ENCODE measurements around the gene FRMD4A. TPM values are rescaled to one million over a fixed set of nuclear protein-coding genes. Genes with fewer than 3 reads are reported as not detected.

The FRMD4A gene
- total RNA-seq, 4 donors from 2014 or later, result 5.6 to 34.1 (median 19.4) TPM

DNA sequence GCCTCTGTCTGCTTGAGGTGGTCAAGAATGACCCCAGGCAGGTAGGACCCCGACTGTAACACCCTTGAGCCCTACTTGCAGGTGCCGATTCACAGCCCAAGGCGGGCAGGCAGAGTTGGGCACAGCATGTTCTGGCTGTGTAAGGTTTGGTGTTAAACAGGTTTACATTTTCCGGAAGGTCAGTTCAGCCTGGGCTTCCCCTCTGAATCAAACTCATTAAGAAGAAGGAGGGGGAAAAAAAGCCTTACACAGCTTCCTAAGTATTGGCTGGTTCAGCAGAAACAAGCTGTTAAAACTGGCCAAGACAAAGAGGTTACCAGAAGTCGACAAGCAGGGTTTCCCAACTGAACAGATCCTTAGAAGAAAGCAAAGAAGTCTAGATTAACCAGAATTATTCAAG, 611.3 kb downstream of the FRMD4A start:
- Histone ChIP-seq H3K4me3 (no peak overlapping the region), H3K9me3 (no peaks in the 10 kb centered on the region), H3K4me1 (no peaks in the 10 kb centered on the region), H3K36me3 (no peaks in the 10 kb centered on the region), H3K27me3 (no peaks in the 10 kb centered on the region), H3K27ac (peak overlapping the region in 1 of 2 donors; percentile 16)
- no peak for DNase-seq
- intact Hi-C loops (cut with DNase I; ENCODE audit: low total_unique reads), result no loop called here
- no peak for TF ChIP-seq CTCF (IDR thresholded peaks at IDR 0.05)
- no peak for TF ChIP-seq POLR2A (IDR thresholded peaks at IDR 0.05)

GRCh38 chr10:13718820-13719219, 611.9 kb downstream of the FRMD4A start:
- intact Hi-C loops (cut with DNase I; ENCODE audit: low total_unique reads), result no loop called here

GRCh38 chr10:13717936-13718772, 612.6 kb downstream of the FRMD4A start:
- peak overlapping the region; percentile 16 to 17 for H3K4me3 ChIP-seq
- no peaks in the 10 kb centered on the region for H3K36me3 ChIP-seq
- no peaks in the 10 kb centered on the region for H3K27me3 ChIP-seq
- no peak for TF ChIP-seq CTCF (IDR thresholded peaks at IDR 0.05)
- TF ChIP-seq POLR2A (IDR thresholded peaks at IDR 0.05), result peak in 1 of 2 donors; percentile 10
- no peaks in the 10 kb centered on the region for H3K9me3 ChIP-seq
- no peaks in the 10 kb centered on the region for H3K4me1 ChIP-seq
- intact Hi-C loops (cut with DNase I; ENCODE audit: low total_unique reads), result no loop called here
- H3K27ac ChIP-seq, result peak overlapping the region; percentile 5 to 40
- DNase-seq, result peak; percentile 34 to 55

More at GRCh38 chr10:13718820-13719219, 611.9 kb downstream of the FRMD4A start:
- Histone ChIP-seq H3K36me3 (no peaks in the 10 kb centered on the region), H3K9me3 (no peaks in the 10 kb centered on the region), H3K27me3 (no peaks in the 10 kb centered on the region), H3K4me1 (no peaks in the 10 kb centered on the region), H3K4me3 (no peak overlapping the region), H3K27ac (peak overlapping the region; percentile 5 to 40)
- no peak for TF ChIP-seq CTCF (IDR thresholded peaks at IDR 0.05)
- no peak for TF ChIP-seq POLR2A (IDR thresholded peaks at IDR 0.05)
- DNase-seq, result no peak

DNA sequence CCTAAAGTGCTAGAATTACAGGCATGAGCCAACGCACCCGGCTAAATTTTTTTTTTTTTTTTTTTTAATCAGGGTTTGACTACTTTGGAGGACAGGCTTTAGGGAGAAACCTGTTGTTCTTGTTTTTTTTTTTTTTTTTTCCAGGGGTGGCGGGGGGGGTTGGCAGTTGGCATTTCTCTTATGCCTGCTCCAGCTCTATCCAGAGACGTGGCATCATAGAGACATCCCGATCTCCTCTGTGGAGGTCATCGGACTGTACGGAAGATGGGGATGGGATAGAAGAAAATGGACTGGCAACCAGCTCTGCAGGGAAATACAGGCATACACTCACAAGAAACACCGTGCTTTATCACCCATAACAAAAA, 613.2 kb downstream of the FRMD4A start:
- intact Hi-C loops (cut with DNase I; ENCODE audit: low total_unique reads), result no loop called here
- Histone ChIP-seq H3K9me3 (no peaks in the 10 kb centered on the region), H3K27ac (peak overlapping the region in 1 of 2 donors; percentile 40), H3K36me3 (no peaks in the 10 kb centered on the region), H3K27me3 (no peaks in the 10 kb centered on the region), H3K4me3 (peak overlapping the region in 1 of 2 donors; percentile 16), H3K4me1 (no peaks in the 10 kb centered on the region)
- DNase-seq, result no peak
- TF ChIP-seq CTCF (IDR thresholded peaks at IDR 0.05) (no peak), POLR2A (IDR thresholded peaks at IDR 0.05) (no peak)

Measured in uterus (tissue), 4 donors.